SK-N-MC (cell line): ENCODE results near the gene CCDC30.

Source experiments
- EZH2 ChIP-seq: fragments of 200-600 bp; sonication (generic); IDR thresholded peaks from one replicate; pipeline ENCODE4 v1.6.1; 2017; ENCODE audit warnings: antibody characterized with exemption
- FOXP2 ChIP-seq: optimal IDR thresholded peaks from 2 replicates; pipeline ENCODE3; 2011; ENCODE audit warnings: mild to moderate bottlenecking, moderate library complexity; ENCODE audit not compliant: insufficient read depth; ENCODE audit errors: extremely low read length, control extremely low read depth
- POLR2AphosphoS5 ChIP-seq: IDR thresholded peaks from 2 replicates; pipeline ENCODE4 v1.6.1; 2012; ENCODE audit warnings: mild to moderate bottlenecking, low read depth, low read length, borderline replicate concordance

DNA sequence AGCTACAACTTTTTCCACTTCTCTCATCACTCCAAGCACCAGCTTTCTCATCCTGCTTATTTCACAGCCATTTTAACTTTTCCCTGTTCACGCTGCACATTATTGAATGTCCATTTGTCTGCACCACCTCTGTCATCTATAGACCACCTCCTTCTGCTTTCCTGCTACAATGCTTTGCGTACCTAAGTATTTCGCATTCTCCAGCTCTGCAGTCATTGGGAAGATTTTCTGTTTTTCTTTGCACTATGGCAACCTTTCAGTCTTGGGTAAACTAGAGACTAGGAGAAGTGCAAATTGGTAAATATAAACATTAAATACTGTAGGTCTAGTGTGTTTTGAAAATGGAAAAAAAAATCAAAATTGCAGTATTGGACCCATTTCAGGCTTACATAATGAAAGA is 835 bp downstream of the CCDC30 start:
- TF ChIP-seq EZH2 (no peak), POLR2AphosphoS5 (no peak), FOXP2 (no peak)
